ENCODE measurements around the gene PRDM10. TPM values are rescaled to one million over a fixed set of nuclear protein-coding genes. Genes with fewer than 3 reads are reported as not detected.
"Not testable (repeated sequence)": the region's sequence is repeated elsewhere in the genome, so short reads cannot be mapped to it uniquely, and the experiment has no call there.

Gene PRDM10
- total RNA-seq, 4 donors from 2014 or later, result 11.3 to 22.4 (median 15.5) TPM

DNA sequence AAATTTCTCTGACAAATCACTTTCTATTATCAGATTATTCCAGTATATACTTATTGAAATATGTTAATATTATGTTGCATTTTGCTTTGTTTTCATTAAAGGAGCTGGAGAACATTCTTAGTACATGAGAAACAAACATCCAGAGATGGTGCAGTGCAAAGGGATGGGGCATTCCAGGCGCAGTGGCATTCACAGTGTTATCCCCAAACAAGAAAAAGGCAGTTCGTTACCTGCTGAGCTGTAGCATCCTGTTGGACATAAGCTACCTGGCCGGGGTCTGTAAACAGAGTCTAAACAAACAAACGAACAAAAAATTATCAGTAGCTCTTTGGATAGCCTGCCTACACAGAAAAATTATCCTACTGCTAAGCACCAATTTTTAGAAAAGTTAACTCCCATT lies 47.4 kb downstream of the PRDM10 start:
- Histone ChIP-seq H3K27me3 (no peaks in the 10 kb centered on the region), H3K9me3 (no peaks in the 10 kb centered on the region), H3K27ac (no peak overlapping the region), H3K36me3 (peaks cover 0 to 7% (median 0%) of the 10 kb centered on the region in 4 donors), H3K4me3 (no peak overlapping the region), H3K4me1 (peaks cover 0 to 2% (median 0%) of the 10 kb centered on the region in 4 donors)
- whole genome bisulfite sequencing, 2 donors (ENCODE audit: low coverage in 1 of 2), result 94 to 96% methylated on average over 4 of the region's 4 CpGs
- in situ Hi-C loops (cut with MboI; ENCODE audit: low pct_ligation_motif_present in 1 of 4, low pct_unique_long_range_greater_than_20kb in 1 of 4, low sequenced_read_pairs in 3 of 4), result no loop called here
- intact Hi-C loops (cut with DNase I; ENCODE audit: low total_unique reads), result no loop called here
- DNase-seq, result no peak
- TF ChIP-seq POLR2A (IDR thresholded peaks at IDR 0.05), result no peak
- TF ChIP-seq POLR2AphosphoS5 (IDR thresholded peaks at IDR 0.05), result no peak
- TF ChIP-seq, protein P1, sequence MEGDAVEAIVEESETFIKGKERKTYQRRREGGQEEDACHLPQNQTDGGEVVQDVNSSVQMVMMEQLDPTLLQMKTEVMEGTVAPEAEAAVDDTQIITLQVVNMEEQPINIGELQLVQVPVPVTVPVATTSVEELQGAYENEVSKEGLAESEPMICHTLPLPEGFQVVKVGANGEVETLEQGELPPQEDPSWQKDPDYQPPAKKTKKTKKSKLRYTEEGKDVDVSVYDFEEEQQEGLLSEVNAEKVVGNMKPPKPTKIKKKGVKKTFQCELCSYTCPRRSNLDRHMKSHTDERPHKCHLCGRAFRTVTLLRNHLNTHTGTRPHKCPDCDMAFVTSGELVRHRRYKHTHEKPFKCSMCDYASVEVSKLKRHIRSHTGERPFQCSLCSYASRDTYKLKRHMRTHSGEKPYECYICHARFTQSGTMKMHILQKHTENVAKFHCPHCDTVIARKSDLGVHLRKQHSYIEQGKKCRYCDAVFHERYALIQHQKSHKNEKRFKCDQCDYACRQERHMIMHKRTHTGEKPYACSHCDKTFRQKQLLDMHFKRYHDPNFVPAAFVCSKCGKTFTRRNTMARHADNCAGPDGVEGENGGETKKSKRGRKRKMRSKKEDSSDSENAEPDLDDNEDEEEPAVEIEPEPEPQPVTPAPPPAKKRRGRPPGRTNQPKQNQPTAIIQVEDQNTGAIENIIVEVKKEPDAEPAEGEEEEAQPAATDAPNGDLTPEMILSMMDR (IDR thresholded peaks at IDR 0.05), result no peak
- TF ChIP-seq EP300 (IDR thresholded peaks at IDR 0.05; ENCODE audit: low read depth), result no peak

DNA sequence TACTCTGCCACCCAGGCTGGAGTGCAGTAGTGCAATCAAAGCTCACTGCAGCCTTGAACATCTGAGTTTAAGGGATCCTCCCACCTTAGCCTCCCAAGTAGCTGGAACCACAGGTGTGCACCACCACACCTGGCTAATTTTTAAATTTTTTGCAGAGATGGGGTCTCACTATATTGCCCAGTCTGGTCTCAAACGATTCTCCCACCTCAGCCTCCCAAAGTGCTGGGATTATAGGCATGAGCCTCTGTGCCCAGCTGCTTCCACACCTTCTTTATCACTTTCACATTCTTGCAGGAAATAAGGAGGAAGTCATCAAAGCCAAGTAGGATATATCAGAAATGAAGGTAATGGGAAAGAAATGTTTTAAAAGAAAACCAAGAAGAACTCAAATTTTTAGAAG lies 47.9 kb downstream of the PRDM10 start:
- H3K4me1 ChIP-seq; H3K27ac ChIP-seq; H3K9me3 ChIP-seq; H3K36me3 ChIP-seq; H3K27me3 ChIP-seq; intact Hi-C loops (cut with DNase I; ENCODE audit: low total_unique reads); in situ Hi-C loops (cut with MboI; ENCODE audit: low pct_ligation_motif_present in 1 of 4, low pct_unique_long_range_greater_than_20kb in 1 of 4, low sequenced_read_pairs in 3 of 4); H3K4me3 ChIP-seq; DNase-seq: not testable (repeated sequence)
- WGBS, 2 donors (ENCODE audit: low coverage in 1 of 2), result 83% methylated on average over 1 of the region's 1 CpG; no CpG with 5 or more reads in 1 of the 2 donors

DNA sequence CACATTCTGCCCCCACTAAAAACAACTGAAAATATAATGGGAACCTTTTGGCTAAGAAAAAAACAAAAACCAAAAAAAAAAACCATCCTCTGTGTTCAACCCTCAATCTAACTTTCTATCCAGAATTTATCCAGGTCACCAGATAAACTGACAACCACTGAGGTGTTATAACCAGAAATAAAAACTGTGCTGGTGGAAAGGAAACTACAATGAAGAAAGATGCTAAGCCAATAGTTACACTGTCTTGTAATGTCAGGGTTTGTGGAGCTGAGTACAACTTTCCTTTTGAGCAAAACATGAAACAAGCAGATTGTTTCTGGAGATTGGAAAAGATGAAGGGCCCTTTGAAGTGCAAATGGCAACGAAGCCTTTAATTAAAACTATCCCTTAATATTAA lies 50.8 kb downstream of the PRDM10 start:
- WGBS, 2 donors (ENCODE audit: low coverage in 1 of 2), result 83 to 88% methylated on average over 1 of the region's 1 CpG
- H3K36me3 ChIP-seq, result peaks cover 0 to 7% (median 0%) of the 10 kb centered on the region in 4 donors

DNA sequence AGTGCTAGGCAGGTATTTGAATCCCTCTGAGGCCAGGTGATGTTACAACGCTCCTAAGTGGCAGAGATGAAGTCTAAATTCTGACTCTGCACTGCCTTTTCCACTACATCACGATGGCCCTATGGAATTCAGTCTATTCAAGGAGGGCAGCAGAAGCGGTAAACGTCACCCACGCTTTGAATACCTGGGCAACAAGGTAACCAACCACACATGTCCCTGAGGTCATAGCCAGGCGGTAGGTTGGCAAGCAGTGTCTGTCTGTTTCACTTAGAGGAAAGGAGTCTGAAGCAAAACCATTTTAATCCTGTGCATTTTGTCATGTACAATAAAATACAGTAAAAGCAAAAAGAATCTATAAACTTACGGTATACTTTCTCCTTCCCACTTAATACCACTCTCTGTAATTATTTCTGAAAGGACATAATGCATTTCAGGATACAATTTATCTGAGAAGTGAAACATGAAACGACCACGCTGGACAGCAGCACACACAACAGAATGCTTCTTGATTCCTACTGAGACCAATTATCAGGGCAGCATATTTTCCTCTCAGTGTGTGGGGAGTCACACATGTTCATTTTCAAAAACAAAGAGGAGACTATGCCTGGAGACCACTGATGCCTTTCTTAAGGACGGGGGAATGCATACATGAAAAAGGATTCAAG lies 51.3 kb downstream of the PRDM10 start:
- peaks cover 0 to 7% (median 0%) of the 10 kb centered on the region in 4 donors for H3K36me3 ChIP-seq
- DNase-seq, result no peak
- in situ Hi-C loops (cut with MboI; ENCODE audit: low pct_ligation_motif_present in 1 of 4, low pct_unique_long_range_greater_than_20kb in 1 of 4, low sequenced_read_pairs in 3 of 4) (no loop called here), intact Hi-C loops (cut with DNase I; ENCODE audit: low total_unique reads) (no loop called here)
- no peak overlapping the region for H3K4me3 ChIP-seq
- TF ChIP-seq, protein P1 (IDR thresholded peaks at IDR 0.05), result no peak
- TF ChIP-seq POLR2A (IDR thresholded peaks at IDR 0.05) (no peak), EP300 (IDR thresholded peaks at IDR 0.05; ENCODE audit: low read depth) (no peak), POLR2AphosphoS5 (IDR thresholded peaks at IDR 0.05) (no peak)
- 79 to 80% methylated on average over 5 to 10 of the region's 10 CpGs for WGBS, 2 donors (ENCODE audit: low coverage in 1 of 2)
- H3K4me1 ChIP-seq, result peaks cover 0 to 6% (median 0%) of the 10 kb centered on the region in 4 donors
- no peak overlapping the region for H3K27ac ChIP-seq
- H3K27me3 ChIP-seq, result no peaks in the 10 kb centered on the region
- no peaks in the 10 kb centered on the region for H3K9me3 ChIP-seq

More for the DNA sequence above, 50.8 kb downstream of the PRDM10 start:
- in situ Hi-C loops (cut with MboI; ENCODE audit: low pct_ligation_motif_present in 1 of 4, low pct_unique_long_range_greater_than_20kb in 1 of 4, low sequenced_read_pairs in 3 of 4) (no loop called here), intact Hi-C loops (cut with DNase I; ENCODE audit: low total_unique reads) (no loop called here)
- Histone ChIP-seq H3K4me3 (no peak overlapping the region), H3K4me1 (peaks cover 0 to 6% (median 0%) of the 10 kb centered on the region in 4 donors), H3K9me3 (no peaks in the 10 kb centered on the region), H3K27me3 (no peaks in the 10 kb centered on the region), H3K27ac (no peak overlapping the region)
- DNase-seq, result no peak
- TF ChIP-seq POLR2AphosphoS5 (IDR thresholded peaks at IDR 0.05) (no peak), EP300 (IDR thresholded peaks at IDR 0.05; ENCODE audit: low read depth) (no peak), POLR2A (IDR thresholded peaks at IDR 0.05) (no peak)
- TF ChIP-seq, protein P1 (IDR thresholded peaks at IDR 0.05), result no peak
